HG02642 (cell line): ENCODE results near the gene TCL1A.

ENCODE experiments used
- ATAC-seq: cut with Tn5 transposase; IDR thresholded peaks from one replicate; pipeline ENCODE4 v1.9.1; 2021; ENCODE audit warnings: mild to moderate bottlenecking; ENCODE audit not compliant: unreplicated experiment, poor library complexity

The TCL1A gene

DNA sequence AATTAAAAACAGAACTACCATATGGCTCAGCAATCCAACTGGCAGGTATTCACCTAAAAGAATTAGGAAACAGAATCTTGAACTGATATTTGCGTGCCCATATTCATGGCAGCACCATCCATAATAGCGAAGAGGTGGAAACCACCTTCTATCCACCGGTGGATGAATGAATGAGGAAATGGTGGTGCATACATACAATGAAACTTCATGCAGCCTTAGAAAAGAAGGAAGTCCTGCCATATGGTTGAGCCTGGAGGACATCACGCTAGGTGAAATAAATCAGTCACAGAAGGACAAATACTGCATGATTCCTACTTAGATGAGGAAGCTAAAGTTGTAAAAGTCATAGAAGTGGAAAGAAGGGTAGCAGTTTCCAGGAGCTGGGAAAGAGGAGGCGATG is 6.6 kb downstream of the TCL1A start:
- ATAC-seq = no peak

DNA sequence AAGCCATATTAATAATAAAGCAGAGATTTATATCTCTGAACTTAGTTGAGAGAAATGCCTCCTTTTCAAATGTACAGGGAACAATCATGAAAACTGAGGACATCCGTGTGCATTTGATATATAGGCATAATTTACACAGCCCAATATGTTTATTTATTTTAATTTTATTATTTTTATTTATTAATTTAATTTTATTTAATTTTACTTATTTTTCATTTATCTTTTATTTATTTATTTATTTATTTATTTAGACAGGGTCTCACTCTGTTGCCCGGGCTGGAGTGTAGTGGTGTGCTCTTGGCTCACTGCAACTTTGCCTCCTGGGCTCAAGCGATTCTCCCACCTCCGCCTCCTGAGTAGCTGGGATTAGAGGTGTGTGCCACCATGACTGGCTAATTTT is 8.4 kb downstream of the TCL1A start:
- no peak for ATAC-seq

DNA sequence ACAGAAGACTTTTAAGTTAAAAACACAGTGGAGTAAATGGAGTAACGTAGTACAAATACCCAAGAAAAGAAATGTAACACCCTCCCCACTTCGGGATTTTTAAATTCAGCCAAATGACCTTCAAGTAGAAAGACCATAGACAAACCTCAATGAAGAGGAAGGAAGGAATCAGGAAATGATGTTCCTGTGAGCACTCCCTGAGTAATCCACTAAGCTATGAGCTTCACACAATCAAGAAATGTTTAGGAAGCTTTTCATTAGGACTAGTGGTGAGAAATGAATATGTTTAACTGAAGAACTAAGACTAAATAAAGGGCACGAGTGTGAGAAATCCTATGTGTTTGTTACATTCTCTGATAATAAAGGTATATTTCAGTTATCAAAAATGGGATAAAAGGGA is 10.1 kb downstream of the TCL1A start:
- no peak for ATAC-seq

DNA sequence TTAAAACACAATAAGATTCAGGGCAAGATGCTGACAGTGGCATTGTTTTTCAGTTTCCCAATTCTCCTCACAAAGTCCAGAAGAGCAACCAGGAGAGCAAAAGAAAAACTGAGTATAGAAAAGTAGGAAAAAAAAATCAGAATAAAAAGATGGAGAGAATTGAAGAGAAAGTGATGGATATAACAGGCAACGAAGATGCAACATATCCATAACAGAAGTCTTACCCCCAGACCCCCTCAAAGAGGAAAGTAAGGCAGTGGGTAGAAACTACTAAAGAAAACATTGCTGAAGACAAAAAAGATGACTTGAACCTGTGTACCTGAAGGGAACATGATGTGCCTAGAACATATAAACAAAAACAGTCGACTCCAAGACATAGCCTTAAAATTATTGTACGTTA is 10.6 kb downstream of the TCL1A start:
- ATAC-seq = no peak

DNA sequence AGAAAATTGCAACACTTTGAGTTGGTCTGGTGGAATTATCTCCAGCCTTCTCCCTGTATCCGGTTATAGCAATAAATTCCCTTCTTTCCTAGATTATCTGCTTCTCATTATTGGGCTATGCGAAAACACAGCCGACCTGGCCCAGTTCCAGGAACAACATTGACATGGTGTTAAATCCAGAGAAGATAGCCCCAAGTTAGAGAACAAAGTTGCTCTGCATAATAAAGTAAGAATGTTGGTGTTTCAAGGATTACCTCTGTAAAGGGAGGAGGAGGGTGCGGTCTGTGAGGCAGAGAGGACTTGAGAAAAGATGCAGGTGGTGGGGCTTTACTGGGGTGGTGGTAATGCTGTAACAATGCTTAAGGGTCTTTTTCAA is 12.1 kb downstream of the TCL1A start:
- ATAC-seq = no peak

DNA sequence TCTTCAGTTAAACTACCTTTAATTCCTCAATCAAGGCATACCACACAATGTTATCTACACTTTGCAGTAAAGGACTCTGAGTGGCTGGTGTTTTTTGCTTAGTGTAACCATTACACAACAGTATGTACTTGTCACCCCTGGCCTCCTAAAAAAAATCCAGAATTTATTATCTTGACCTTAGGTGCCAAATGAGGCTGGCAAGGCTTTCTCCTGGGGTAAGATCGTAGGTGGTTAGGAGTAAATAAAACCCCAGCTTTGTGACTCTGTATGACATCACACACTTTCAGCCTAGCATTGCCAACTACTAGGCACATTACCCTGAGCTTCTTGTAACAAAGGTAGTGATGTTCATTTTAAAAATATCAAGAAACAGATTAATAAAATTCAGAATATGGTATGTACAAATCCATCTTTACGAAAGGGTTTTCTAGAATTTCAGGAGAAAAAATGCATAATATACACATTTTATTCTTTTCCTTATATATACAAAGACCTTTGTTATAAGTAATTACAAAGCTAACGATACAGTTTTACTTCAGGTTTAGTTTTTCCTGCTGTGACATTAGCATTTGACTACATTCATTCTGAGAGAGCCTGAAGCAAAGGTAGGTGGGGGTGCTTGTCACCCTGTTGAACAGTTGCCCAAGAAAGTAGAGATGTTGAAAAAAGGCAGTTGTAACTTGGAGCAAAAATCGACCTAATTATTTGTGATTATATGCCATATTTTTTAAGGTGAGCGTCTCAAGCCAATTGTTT is 13.5 kb downstream of the TCL1A start:
- ATAC-seq = no peak

DNA sequence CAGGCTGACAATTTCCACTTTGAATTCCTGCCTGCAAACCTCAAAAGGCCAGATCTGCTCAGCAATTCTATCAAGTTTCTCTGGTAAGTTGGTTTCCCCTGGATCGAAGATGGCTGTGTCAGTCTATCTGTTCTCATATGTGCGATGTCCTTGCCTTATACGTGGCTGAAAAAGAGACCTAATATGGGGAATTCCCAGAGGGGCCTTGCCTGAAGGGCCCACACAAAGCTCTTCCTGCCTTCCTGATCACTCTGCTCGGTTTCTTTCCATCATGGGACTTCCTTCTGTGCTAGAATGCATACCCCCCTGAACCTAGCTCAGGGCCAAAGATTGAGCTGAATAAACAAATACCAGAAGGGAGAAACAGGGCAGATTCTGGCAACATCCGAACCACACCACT is 14.5 kb downstream of the TCL1A start:
- ATAC-seq = peak; percentile 66

DNA sequence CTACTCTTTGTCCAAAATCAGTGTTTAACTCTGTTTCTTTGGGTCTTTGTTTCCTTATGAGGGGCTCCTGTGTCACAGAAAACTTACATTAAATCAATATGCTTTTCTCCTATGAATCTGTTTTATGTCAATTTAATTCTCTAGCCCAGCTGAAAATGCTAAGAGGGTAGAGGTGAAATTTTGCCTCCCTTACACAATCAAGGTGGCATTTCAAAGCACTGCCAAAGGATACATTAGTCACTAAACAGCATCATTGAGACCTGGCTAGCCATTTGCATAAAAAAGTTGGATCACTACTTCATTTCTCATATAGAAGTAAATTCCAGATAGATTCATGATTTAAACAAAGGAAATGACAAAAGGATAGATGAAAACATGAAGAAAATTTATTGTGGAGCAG is 15.6 kb downstream of the TCL1A start:
- ATAC-seq = no peak

DNA sequence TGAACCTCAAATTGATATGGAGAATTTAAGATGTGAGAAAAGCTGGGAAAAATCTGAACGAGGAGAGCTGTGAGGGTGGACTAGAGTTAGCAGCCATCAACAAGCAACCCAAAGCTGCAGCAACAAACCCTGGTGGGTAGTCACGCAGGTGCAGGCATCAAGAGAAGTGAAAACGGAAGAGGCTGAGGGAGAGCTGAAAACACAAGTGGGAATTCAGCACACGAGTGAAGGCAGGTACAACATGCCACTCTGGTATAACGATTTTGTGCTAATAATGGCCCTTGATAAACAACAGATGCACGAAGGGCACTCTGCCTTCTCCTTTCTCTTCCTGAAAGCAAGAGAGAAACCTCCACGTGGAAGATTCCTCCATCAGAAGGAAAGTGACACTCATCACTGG is 16.2 kb downstream of the TCL1A start:
- ATAC-seq = peak; percentile 64

DNA sequence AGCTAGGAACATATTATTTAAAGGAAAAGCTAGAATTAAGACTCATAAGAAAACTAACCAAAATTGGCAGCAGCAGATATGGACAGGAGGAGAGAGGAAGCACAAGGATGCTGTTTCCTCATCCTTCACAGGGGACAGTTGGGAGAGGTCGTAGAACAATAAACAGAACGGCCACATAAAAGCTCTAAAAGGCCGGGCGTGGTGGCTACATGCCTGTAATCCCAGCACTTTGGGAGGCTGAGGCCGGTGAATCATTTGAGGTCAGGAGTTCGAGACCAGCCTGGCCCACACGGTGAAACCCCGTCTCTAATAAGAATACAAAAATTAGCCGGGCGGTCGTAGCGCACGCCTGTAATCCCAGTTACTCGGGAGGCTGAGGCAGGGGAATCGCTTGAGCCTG is 17.2 kb downstream of the TCL1A start:
- ATAC-seq = no peak

DNA sequence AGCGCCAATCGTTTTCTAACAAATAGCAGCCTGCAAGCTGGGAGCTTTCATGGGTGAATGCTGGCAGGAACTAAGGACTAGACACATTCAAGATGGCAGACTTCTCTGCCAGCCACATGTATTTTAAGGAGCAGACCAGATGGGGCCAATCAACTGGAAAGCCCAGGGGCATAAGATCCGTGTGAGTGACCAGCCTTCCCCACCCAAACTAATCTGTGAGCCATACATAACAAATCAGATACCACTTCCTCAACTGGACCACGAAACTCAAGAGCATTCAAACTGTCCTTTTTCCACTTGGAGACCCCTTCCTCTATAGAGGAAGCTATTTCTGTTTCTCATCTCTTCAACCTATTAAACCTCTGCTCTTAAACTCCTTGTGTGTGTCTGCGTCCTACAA is 18.0 kb downstream of the TCL1A start:
- ATAC-seq = no peak

DNA sequence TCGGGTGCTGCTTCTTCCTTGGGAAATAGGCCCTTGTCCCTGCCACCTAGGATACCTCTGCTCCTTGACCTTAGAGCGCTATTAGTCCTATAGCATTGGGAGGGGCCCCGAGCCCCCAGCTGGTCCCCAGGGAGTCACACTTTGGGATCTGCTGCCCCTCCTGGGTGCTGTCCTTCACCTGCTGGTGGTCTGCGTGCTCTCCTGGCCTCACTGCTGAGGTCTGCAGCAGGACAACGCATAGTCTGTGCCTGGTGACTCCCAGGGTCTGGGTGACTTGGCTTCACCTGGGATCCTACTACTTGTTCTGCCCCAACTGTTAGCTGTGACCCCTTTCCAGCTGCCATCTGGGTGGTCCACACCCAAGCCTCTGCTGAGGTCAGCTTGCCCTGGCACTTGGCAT is 18.9 kb downstream of the TCL1A start:
- ATAC-seq = no peak

DNA sequence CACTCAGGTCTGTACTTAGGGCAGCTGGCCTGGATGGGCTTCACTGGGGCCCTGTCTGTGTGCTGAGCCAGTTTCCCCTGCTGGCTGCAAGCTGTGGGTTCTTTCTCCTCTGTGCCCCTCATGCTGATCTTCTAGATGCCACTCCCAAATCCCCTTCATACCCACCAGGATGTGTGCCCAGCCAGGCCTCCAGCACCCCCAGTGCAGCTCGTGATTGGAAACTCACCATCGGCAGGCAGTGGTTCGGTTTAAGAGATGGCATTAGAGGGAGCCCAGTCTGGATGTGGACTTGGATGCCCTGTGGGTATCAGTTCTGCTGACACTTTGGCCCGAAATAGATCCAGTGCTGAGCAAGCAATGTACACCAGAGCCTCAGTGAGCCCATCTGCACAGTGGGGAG is 21.8 kb downstream of the TCL1A start:
- no peak for ATAC-seq

DNA sequence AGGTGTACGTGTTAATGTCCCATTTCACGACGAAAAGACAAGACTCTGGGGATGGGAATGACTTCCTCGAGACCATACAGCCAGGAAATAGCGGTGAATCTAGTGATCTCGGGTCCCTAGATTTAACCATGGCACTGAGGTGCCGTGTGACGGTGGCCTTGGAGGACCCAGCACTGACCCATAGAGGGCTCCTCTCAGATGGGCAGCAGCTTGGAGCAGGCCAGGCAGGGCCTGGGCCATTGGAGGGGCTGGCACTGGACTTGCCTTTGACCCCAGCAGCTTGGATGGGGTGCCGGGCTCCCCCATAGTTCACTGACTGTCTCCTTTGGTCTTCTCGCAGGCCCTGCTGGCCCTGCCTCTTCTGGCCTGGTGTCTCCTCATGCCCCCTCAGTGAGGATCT is 22.3 kb downstream of the TCL1A start:
- ATAC-seq = no peak

DNA sequence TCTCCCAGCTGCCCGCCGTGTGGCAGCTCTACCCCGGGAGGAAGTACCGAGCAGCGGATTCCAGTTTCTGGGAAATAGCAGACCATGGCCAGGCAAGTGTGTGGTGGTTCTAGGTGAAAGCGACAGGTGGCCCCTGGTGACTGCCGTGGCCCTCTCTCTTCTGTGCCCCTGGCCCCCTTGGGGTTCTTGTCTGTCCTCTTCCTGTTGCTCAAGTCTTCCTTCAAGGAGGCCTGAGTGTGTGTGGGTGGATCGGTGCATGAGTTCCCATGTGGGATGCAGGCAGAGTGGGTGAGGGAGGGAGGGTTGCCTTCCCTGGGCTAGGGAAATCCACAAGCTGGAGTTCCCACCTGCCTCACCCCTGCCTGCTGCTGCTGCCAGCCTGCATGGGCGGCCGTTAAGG is 23.1 kb downstream of the TCL1A start:
- ATAC-seq = no peak

DNA sequence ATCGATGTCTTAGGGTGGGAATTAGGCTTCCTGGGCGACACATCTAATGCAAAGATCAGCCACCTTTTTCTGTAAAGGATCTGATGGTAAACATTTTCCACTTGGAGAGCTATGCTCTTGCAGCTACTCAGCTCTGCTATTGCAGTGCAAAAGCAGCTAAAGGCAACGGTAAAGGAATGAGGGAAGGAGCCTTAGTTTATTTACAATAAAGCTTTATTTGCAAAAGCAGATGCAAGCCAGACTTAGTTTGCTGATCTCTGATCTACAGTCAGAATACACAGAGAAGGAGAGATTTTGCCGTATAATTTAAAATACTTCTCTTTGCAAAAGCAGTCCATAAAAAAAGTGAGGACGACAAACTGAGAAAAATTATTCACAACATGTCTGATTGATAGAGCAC is 24.5 kb downstream of the TCL1A start:
- ATAC-seq = no peak

DNA sequence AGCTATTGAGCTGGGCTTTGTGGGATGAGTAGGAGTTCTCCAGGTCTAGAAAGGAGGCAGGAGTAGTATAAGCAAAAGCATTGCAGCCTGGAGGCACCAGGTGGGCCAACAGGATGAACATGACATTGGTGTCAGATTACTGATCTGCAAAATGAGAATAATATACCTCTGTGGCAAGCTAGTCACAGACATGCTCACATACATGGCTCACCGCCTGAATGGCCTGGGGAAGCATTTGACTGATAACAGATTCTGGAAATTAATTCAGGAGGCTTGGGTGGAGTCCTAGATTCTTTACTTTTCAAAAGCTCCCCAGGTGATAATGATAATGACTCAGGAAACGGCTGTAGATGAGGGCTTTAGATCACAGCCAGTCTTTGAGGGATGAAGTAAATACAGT is 27.0 kb downstream of the TCL1A start:
- ATAC-seq = no peak

DNA sequence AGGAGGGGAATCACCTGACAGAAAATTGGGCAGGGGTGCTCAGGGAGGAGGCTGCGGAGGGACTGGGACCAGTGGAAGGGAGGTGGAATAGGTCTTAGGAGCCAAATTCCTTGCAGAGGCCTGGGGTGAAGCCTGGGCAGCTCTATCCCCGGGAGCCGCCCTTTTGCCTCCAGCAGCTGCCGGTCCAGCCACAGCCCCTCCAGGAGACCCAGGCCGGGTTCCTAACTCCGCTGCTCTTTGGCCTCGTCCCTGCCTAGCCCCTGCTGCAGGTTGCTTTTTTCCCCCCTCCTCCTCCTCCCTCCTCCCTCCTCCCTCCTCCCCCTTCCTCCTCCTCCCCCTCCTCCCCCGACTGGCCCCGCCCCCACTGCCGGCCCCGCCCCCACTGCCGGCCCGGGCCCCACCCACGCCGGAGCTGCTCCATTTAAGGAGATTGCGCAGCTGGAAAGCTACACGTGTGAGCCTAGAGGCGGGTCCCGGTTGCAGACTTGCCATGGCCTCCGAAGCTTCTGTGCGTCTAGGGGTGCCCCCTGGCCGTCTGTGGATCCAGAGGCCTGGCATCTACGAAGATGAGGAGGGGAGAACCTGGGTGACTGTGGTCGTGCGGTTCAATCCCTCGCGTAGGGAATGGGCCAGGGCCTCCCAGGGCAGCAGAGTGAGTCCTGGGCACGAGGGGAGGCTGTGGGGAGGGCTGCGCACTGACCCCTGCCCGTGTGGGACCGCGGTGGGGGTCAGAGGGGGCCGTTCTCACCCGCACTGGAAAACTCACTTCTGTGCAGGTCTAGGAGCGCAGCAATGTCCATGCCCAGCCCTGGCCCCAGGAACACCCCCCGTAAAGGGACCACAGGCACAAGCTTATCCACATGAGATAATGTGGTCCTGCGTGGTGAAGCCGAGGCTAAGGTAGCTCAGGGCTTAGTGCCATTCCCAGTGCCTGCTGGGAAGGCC is 27.7 kb downstream of the TCL1A start, which contains the start of gene TCL1B:
TCL1B (plus strand) TSS at position 449 of the 945 bp plus-strand sequence; CDS start at position 491, 42 bp downstream.
- no peak for ATAC-seq

DNA sequence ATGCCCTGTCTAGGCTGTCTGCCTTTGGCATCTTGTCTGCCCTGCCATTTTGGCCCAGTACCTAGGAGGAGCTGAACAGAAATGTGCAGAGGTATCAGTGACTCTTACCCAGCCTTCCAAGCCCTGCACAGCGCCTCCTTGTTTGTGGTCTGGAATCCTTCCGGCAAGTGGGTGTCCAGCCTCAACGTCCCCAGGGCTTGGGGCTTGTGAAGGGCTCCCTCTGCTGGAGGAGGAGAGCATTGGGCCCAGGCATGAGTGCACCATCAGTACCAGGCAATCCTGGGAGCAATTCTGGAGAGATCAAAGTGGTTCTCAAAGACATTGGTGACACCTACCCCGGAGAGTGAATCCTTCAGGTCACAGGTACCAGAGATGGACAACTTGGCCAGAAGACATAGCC is 30.1 kb downstream of the TCL1A start:
- no peak for ATAC-seq

DNA sequence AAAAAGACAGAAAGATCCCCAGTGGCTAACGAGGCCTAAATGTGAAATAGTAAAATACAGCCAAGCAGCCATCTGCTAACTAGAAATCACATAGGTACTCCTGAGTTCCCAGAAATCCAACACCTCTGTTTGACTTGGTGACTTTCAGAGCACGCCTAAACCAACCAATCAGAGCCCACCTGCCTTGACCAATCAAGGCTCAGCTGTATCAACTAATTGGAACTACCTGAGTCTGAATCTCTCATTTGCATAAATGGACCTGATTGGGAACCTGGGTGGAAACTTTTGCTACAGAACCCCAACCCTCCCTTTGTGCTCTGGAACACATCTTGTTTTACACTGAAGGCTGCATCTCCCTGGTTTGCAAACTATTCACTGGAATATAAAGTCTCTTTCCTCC is 32.8 kb downstream of the TCL1A start:
- no peak for ATAC-seq

DNA sequence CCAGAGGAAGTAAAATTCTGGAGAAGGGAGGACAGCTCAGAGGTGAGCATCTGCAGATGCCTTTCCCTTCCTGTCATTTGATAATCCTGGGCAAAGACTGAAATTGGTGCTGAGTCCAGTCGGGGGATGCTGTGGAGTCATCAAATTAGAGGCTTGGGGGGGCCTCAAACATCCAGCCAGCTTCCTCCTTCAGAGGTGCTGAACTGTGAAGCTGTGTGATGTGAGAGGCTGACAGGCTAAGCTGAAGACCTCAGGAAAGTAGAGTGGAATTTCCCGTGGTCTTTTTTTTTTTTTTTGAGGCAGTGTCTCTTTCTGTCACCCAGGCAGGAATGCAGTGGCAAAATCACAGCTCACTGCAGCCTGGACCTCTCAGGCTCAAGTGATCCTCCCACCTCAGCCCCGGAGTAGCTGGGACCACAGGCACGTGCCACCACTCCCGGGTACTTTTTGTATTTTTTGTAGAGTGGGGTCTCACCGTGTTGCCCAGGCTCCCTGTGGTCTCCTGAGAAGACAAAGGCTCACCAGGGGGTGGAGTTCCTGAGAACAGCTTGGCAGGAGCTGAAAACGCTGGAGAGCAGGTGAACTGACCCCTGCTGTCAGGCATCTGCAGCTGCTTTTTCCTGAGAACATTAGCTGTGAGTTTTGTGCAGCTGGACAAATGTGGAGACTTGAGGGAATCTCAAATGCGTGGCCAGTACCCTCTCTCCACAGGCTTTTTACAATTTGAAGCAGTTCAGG is 33.8 kb downstream of the TCL1A start:
- no peak for ATAC-seq
